Measurements from ENCODE around the gene TMTC2. TPM values are rescaled to one million over a fixed set of nuclear protein-coding genes. Genes with fewer than 3 reads are reported as not detected.

The TMTC2 gene
- total RNA-seq, 1 experiment from 2014 or later = 1.7 TPM

- CTCF ChIA-PET = interaction anchor here (0.6 kb wide), 1 partner anchor 1137 kb away, joined by 3 read pairs; no protein-coding TSS in a partner anchor
- peaks cover 8% of the 10 kb centered on the region for H3K4me1 Mint-ChIP-seq (ENCODE audit: insufficient read depth, unreplicated experiment)
- no peaks in the 10 kb centered on the region for H3K9me3 Mint-ChIP-seq (ENCODE audit: unreplicated experiment)
- no peaks in the 10 kb centered on the region for H3K27me3 Mint-ChIP-seq (ENCODE audit: insufficient read depth, unreplicated experiment)
- H3K27ac Mint-ChIP-seq (ENCODE audit: low read depth, unreplicated experiment) = peak overlapping the region; percentile 61
- DNase-seq (ENCODE audit: unreplicated experiment) = peak; percentile 16
- POLR2A ChIA-PET = interaction anchor here (2.6 kb wide), 1 partner anchor 53 kb away, joined by 9 read pairs; no protein-coding TSS in a partner anchor
- peak overlapping the region; percentile 85 for H3K4me3 Mint-ChIP-seq (ENCODE audit: unreplicated experiment)
- intact Hi-C loops (cut with micrococcal nuclease) = loop anchor here (5.0 to 10.0 kb wide), 3 partner anchors 207 to 884 kb away; no protein-coding TSS in a partner anchor
- no TSS peak for BruUV-seq (replicated peaks)
- no peaks in the 10 kb centered on the region for H3K36me3 Mint-ChIP-seq (ENCODE audit: insufficient read depth, unreplicated experiment)
- TF ChIP-seq CTCF (IDR thresholded peaks at IDR 0.05; ENCODE audit: unreplicated experiment) = no peak
These were observed 1.4 kb downstream of the TMTC2 start for GRCh38 chr12:82688035-82688501.

GRCh38 chr12:82688596-82688995, 1.9 kb downstream of the TMTC2 start:
- peaks cover 6% of the 10 kb centered on the region for H3K4me1 Mint-ChIP-seq (ENCODE audit: insufficient read depth, unreplicated experiment)
- no peaks in the 10 kb centered on the region for H3K36me3 Mint-ChIP-seq (ENCODE audit: insufficient read depth, unreplicated experiment)
- H3K27ac Mint-ChIP-seq (ENCODE audit: low read depth, unreplicated experiment) = no peak overlapping the region
- TF ChIP-seq CTCF (IDR thresholded peaks at IDR 0.05; ENCODE audit: unreplicated experiment) = no peak
- no TSS peak for BruUV-seq (replicated peaks)
- DNase-seq (ENCODE audit: unreplicated experiment) = no peak
- no peaks in the 10 kb centered on the region for H3K9me3 Mint-ChIP-seq (ENCODE audit: unreplicated experiment)
- no peaks in the 10 kb centered on the region for H3K27me3 Mint-ChIP-seq (ENCODE audit: insufficient read depth, unreplicated experiment)
- CTCF ChIA-PET = interaction anchor here (0.6 kb wide), 1 partner anchor 1136 kb away, joined by 3 read pairs; no protein-coding TSS in a partner anchor
- intact Hi-C loops (cut with micrococcal nuclease) = loop anchor here (5.0 to 10.0 kb wide), 3 partner anchors 206 to 884 kb away; no protein-coding TSS in a partner anchor
- POLR2A ChIA-PET = no interaction called here
- peak overlapping the region; percentile 85 for H3K4me3 Mint-ChIP-seq (ENCODE audit: unreplicated experiment)

- Mint-ChIP-seq H3K4me3 (ENCODE audit: unreplicated experiment) (no peak overlapping the region), H3K36me3 (ENCODE audit: insufficient read depth, unreplicated experiment) (no peaks in the 10 kb centered on the region), H3K9me3 (ENCODE audit: unreplicated experiment) (no peaks in the 10 kb centered on the region), H3K27ac (ENCODE audit: low read depth, unreplicated experiment) (no peak overlapping the region), H3K27me3 (ENCODE audit: insufficient read depth, unreplicated experiment) (no peaks in the 10 kb centered on the region), H3K4me1 (ENCODE audit: insufficient read depth, unreplicated experiment) (peaks cover 6% of the 10 kb centered on the region)
- intact Hi-C loops (cut with micrococcal nuclease) = no loop called here
- ChIA-PET CTCF (interaction anchor here (1.6 kb wide), 1 partner anchor 10 kb away, joined by 4 read pairs; no protein-coding TSS in a partner anchor), POLR2A (no interaction called here)
- DNase-seq (ENCODE audit: unreplicated experiment) = no peak
- no peak for TF ChIP-seq CTCF (IDR thresholded peaks at IDR 0.05; ENCODE audit: unreplicated experiment)
- BruUV-seq (replicated peaks) = no TSS peak
These were observed 3.3 kb downstream of the TMTC2 start for GRCh38 chr12:82690006-82690405.

- intact Hi-C loops (cut with micrococcal nuclease) = no loop called here
- no peaks in the 10 kb centered on the region for H3K27me3 Mint-ChIP-seq (ENCODE audit: insufficient read depth, unreplicated experiment)
- no peak for TF ChIP-seq CTCF (IDR thresholded peaks at IDR 0.05; ENCODE audit: unreplicated experiment)
- no peak overlapping the region for H3K4me3 Mint-ChIP-seq (ENCODE audit: unreplicated experiment)
- POLR2A ChIA-PET = no interaction called here
- H3K9me3 Mint-ChIP-seq (ENCODE audit: unreplicated experiment) = no peaks in the 10 kb centered on the region
- H3K36me3 Mint-ChIP-seq (ENCODE audit: insufficient read depth, unreplicated experiment) = no peaks in the 10 kb centered on the region
- H3K27ac Mint-ChIP-seq (ENCODE audit: low read depth, unreplicated experiment) = no peak overlapping the region
- BruUV-seq (replicated peaks) = no TSS peak
- H3K4me1 Mint-ChIP-seq (ENCODE audit: insufficient read depth, unreplicated experiment) = peaks cover 11% of the 10 kb centered on the region
- CTCF ChIA-PET = interaction anchor here (1.0 kb wide), 1 partner anchor 29 kb away, joined by 3 read pairs; no protein-coding TSS in a partner anchor
- DNase-seq (ENCODE audit: unreplicated experiment) = no peak
These were observed 4.8 kb downstream of the TMTC2 start for GRCh38 chr12:82691513-82691912.
